ENCODE data around the gene ANTXR1.

ANTXR1 gene

DNA sequence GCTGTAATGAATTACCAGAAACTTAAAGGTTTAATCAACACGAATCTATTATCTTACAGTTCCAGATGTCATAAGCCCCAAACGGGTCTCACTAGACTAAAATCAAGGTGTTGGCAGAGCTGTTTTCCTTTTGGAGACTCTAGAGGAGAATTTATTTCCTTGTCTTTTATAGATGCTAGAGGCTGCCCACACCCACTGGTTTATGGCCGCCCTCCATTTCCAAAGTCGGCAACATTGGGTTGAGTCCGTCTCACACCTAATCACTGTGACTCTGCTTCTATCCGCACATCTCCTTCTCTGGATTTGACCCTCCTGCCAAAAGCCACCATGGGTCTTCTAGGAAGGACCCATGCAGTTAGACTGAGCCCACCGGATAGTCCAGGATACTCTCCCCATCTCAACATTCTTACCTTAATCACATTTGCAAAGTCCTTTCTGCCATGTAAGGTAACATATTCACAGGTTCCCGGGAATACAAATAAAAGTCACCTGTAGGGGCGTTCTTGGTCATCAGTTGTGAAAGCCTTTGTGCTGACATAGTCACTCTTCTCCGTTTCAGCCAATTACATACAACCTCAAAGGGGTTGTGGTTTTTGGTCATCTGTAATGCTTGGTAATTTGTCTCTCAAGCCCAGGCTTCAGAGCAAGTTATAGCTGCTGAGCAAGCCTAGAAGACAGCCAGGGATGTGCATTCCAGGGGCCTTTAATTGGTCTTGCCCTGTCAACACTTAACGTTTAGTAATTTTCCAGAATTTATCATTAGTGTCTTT is 179.4 kb downstream of the ANTXR1 start:
- no peak overlapping the region for H3K4me3 ChIP-seq (ENCODE audit: low read length)
- no peak for TF ChIP-seq ZNF274 (IDR thresholded peaks at IDR 0.05; ENCODE audit: low read depth, low read length)

DNA sequence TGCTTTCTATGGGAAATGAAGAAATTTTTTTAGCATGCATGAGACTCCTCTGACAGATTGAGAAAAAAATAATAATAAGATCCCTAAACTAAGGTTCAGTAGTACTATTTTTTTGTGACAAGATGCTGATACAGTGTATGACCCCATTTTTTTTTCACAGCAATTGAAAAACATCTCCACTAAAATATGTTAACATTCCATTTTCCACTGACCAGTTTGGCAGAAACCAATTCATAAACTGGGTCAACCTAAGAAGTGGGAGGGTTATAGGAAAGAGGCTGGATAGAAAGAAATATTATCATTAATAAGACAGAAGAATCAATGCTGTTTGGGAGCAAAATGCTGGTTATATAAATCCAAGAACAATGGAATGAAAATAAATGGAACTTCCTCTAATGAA is 182.7 kb downstream of the ANTXR1 start:
- TF ChIP-seq ZNF274 (IDR thresholded peaks at IDR 0.05; ENCODE audit: low read depth, low read length), result no peak

DNA sequence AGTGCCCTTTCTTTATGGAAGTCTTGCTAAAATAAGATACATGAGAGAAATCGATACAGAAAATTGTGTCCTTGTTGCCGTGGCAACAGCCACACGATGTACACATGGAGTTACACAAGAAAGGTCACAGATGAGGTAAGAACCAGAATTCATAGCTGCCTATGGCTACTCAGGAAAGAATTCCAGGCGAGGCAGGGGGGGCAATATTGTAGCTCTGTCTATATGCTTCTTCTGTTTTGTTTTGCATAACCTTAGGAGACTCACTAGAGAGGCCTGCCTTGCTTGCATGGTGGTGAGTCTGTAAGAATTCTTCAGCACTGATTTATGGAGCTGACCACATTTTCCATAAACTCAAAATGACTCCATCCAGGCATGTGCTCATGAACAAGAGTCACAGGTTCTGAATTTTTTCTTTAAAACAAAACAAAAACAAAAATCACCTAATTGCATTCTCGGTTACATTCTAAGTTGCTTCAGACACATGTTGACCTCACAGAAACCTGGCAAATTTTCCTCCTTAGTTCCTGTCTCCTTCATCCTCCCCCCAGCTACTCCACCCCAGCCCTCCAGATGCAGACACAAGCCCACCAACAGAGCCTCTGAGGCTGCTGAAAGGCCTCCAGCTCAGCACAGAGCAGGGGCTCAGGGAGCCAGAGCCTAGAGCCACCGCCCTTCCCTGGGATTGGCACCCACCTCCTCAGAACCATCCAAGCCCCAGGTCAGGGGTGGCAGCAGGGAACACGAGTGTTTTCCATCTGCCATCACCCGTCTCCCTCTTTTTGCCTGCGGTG is 183.5 kb downstream of the ANTXR1 start:
- H3K4me3 ChIP-seq (ENCODE audit: low read length), result no peak overlapping the region
- no peak for TF ChIP-seq ZNF274 (IDR thresholded peaks at IDR 0.05; ENCODE audit: low read depth, low read length)

More for the DNA sequence above, 182.7 kb downstream of the ANTXR1 start:
- no peak overlapping the region for H3K4me3 ChIP-seq (ENCODE audit: low read length)

DNA sequence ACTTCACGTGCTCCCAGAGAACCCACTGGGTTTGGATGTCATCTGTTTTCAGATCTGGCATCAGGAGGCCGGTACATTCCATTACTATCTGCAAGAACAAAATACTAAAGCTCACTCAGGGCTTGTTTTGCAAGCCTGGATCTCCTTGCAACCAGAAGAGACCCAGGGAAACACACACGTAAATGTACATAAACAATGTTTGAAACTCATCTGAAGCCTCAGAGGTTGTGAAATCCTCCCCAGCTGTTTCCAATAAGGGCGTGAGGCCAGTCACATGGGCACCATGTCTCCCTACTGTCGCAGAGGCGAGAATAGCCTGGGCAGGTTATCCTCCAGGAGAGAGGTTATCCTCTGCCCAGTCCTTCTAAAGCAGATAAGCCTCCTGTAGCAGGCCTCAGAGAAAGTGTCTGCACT is 187.1 kb downstream of the ANTXR1 start:
- H3K4me3 ChIP-seq (ENCODE audit: low read length), result no peak overlapping the region
- TF ChIP-seq ZNF274 (IDR thresholded peaks at IDR 0.05; ENCODE audit: low read depth, low read length), result no peak

DNA sequence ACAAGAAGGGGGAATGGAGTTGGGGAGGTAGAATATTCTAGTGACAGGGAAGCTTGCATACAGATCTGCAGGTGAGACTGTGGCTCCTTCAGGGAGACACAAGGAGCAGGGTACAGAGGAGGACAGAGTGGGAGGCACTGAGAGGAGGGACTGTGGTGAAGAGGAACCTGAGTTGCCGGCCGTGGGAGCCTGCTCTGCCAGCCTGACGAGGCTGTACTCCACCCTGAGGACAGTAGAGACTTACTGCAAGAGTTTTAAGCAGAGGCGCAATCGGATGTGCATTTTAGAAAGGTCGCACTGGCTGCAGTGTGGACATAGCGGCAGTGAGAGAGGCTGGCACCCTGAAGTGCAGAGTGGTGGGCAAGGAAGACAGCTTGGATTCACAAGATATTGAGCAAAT is 188.3 kb downstream of the ANTXR1 start:
- no peak for TF ChIP-seq ZNF274 (IDR thresholded peaks at IDR 0.05; ENCODE audit: low read depth, low read length)
- no peak overlapping the region for H3K4me3 ChIP-seq (ENCODE audit: low read length)

DNA sequence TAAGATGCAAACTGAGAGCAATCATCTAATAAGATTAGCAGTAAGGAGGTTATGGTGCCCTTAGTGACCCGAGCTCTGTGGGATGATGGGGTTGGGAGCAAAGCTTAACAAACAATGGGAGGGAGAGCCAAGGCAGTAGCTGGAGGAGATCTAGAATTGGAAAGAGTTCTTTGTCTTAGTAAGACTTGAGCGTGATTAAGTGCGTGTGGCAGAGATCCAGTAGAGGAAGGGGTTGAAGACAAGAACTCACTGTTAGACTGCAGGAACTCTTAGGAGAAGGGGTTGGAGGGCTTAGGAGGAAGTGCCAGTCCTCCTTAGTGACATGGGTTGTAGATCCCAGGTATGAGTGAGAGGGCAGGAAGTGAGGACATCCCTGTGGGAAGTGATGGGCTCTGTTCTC is 189.3 kb downstream of the ANTXR1 start:
- no peak overlapping the region for H3K4me3 ChIP-seq (ENCODE audit: low read length)
- no peak for TF ChIP-seq ZNF274 (IDR thresholded peaks at IDR 0.05; ENCODE audit: low read depth, low read length)

DNA sequence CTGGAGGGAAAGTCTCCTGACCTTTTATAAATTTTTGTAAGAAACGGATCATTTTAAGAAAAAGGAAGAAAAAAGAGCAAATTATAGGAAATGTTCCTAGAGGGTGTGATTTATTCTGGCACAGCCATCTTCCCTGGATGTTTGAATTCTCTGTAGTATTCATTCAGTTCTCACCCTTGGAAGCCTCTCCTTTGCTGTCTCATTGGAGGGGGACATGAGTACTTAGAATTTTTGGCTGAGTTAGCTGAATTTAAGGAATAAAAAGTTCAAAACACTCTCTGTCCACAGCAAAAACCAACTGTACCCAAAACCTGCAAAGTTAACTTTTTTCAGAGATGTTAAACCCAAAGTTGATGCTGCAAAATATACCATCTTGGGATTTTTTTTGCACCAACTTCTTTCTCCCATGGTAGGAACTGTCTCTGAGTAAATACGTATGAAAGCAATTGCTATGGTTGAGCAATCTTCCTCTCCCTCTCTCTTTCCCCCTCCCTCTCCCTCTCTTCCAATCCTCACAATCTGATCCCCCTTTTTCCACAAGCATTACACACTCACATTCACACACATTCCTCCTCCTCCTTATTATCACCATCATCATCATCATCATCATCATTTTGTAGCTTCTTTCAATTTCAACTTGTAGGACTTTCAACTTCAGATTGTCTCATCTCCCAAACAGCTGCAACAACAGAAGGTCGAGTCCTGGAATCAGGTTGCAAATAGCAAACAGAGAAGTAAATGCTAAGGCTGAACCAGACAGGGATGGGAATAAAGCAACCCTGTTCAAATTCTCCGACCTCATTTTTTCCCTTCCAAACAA is 190.4 kb downstream of the ANTXR1 start:
- no peak overlapping the region for H3K4me3 ChIP-seq (ENCODE audit: low read length)
- TF ChIP-seq ZNF274 (IDR thresholded peaks at IDR 0.05; ENCODE audit: low read depth, low read length), result no peak

DNA sequence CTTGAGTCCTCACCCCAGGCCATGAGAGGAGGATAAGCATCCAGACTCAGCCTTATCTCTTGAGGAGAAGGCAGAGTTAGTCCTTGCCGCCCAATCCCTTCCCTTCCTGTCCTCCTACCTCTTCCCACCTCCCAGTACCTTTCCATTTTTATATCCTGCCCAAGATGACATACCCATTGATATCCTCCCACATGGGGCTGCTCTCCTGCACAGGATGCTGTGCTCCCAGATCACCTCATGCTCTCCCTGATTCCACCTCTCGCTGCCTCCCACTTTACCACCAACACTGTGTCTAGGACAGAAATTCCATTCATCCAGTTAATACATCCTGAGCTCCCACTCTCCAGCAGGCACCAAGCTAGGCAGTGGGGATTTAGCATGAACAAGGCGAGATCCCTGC is 191.7 kb downstream of the ANTXR1 start:
- TF ChIP-seq ZNF274 (IDR thresholded peaks at IDR 0.05; ENCODE audit: low read depth, low read length), result no peak
- H3K4me3 ChIP-seq (ENCODE audit: low read length), result no peak overlapping the region

DNA sequence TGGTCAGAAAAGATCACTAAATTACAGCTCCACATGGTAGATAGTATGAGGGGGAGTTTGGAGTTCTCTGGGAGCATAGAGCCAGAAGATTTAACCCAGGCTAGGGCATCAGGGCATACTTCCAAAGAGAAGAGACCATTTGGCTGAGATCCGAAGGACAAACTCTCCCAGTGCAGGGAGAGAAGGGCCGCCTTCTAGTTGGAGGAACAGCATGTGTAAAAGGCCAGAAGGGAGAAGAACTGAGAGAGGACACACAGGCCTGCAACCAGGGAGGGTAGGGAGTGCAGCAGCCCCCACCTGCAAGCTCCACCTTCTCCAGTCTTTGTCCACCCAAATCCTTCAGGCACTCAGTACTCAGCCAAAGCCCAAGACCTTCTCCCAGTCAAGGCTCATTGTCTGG is 192.1 kb downstream of the ANTXR1 start:
- TF ChIP-seq ZNF274 (IDR thresholded peaks at IDR 0.05; ENCODE audit: low read depth, low read length), result no peak
- no peak overlapping the region for H3K4me3 ChIP-seq (ENCODE audit: low read length)

DNA sequence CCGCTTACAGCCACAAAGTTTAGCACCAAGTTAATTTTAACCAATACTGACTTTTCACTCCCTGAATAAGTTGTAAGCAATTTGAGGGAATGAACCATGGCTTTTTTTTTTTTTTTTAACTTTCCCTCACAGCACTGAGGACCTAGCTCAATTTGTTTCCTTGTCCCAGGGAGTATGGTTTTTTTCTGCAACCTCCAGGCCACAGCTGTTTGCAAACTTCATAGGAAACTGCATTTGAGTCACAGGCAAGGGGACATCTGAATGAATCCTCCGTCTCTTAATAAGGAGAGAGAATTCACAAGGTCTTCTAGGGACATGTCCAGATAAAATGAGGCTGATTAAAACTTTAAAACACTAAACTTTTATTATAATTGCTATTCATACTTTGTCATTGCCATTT is 192.5 kb downstream of the ANTXR1 start:
- no peak overlapping the region for H3K4me3 ChIP-seq (ENCODE audit: low read length)
- no peak for TF ChIP-seq ZNF274 (IDR thresholded peaks at IDR 0.05; ENCODE audit: low read depth, low read length)

DNA sequence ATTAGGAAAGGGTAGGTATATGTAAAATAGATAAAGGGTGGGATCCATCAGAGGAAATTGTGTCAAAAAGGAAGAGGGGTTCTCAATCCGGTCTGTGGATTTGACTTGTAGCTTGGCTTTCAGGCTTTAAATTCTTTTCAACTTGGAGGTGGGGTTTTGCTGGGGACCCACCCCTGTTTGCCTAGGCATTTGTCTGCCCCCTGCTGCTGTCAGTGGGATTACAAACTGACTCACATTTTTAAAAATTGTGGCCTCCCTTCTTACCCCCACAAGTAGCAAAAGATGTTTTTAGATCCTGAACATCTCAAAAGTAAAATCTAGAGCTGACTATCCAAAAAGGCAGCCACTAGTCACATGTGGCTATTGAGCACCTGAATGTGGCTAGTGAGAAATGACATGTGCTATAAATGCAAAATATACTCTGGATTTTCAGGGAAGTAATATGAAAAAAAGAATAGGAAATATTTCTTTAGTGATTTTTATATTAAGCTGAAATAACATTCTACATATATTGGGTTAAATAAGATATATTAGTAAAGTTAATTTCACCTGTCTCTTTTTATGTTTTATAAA is 195.1 kb downstream of the ANTXR1 start:
- TF ChIP-seq ZNF274 (IDR thresholded peaks at IDR 0.05; ENCODE audit: low read depth, low read length), result no peak
- H3K4me3 ChIP-seq (ENCODE audit: low read length), result no peak overlapping the region

DNA sequence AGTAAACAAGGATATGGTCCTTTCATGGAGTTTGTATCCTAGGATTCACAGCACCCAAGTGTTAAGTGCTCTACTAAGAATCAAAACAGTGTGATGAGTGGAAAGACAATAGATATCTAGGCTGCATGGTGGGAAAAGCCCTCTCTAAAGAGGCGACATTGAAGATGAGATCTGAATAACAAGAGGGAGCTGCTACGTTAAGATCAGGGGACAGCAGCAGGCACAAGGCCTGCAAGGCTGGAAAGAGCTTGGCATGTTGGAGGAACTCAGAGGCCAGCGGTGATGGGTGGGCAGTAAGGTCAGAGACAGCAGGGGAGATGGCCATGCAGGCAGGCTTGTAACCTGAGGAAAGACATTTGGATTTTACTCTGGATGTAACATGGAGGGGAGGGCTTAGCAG is 196.5 kb downstream of the ANTXR1 start:
- no peak overlapping the region for H3K4me3 ChIP-seq (ENCODE audit: low read length)
- TF ChIP-seq ZNF274 (IDR thresholded peaks at IDR 0.05; ENCODE audit: low read depth, low read length), result no peak

DNA sequence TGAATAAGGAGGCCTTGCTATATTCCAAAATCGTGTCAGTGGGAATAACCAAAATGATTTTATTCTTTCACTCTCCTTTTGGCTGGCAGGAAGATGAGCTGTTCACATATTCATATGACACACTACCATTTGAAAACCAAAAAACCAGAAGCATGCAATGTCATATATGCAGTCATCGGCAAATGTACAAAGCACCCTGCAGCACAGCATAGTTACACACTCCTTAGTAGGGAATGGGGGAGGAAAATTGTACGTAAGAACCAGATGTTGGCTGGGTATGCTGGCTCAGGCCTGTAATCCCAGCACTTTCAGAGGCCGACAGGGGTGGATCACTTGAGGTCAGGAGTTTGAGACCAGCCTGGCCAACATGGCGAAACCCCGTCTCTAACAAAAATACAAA is 197.4 kb downstream of the ANTXR1 start:
- TF ChIP-seq ZNF274 (IDR thresholded peaks at IDR 0.05; ENCODE audit: low read depth, low read length), result no peak
- H3K4me3 ChIP-seq (ENCODE audit: low read length), result no peak overlapping the region

DNA sequence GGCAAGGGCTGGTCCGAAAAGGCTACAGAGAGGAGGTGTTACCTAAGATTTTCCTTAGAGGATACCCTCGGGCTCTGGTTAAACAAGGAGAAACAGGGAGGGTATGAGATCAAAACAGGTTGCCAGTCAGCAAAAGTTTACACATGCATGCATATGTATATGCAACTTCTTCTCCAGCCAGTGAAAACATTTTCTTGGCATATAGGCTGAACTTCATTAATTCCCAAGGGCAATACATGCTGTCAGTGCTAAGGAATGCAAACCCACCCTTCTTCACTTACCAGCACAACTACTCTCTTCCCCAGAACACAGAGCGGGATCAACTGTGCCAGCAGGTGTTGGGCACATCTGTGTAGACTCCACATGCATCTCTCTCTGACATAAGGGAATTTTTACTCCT is 198.1 kb downstream of the ANTXR1 start:
- no peak for TF ChIP-seq ZNF274 (IDR thresholded peaks at IDR 0.05; ENCODE audit: low read depth, low read length)
- no peak overlapping the region for H3K4me3 ChIP-seq (ENCODE audit: low read length)
